Transverse colon (tissue), 3 donors: ENCODE results near the gene RSF1.

Experiments used
- POLR2A ChIP-seq: fragments of 450-650 bp; IDR thresholded peaks from one replicate; pipeline ENCODE4 v1.6.1; 2016; ENCODE audit warnings: antibody characterized with exemption, mild to moderate bottlenecking, moderate library complexity
- TF ChIP-seq, protein P1 (sequence below), 5 experiments: fragments of 200-600 bp in 3 of 5; fragments of 450-650 bp in 2 of 5; sonication (generic) in 3 of 5; IDR thresholded peaks; 1 replicate in 2 of 5; 2 replicates in 3 of 5; pipeline ENCODE4 v1.5.1; 2016 to 2017; ENCODE audit warnings: antibody characterized with exemption in 5 of 5, inconsistent platforms in 3 of 5, mild to moderate bottlenecking in 2 of 5, moderate library complexity in 1 of 5

- TF ChIP-seq, protein P1, sequence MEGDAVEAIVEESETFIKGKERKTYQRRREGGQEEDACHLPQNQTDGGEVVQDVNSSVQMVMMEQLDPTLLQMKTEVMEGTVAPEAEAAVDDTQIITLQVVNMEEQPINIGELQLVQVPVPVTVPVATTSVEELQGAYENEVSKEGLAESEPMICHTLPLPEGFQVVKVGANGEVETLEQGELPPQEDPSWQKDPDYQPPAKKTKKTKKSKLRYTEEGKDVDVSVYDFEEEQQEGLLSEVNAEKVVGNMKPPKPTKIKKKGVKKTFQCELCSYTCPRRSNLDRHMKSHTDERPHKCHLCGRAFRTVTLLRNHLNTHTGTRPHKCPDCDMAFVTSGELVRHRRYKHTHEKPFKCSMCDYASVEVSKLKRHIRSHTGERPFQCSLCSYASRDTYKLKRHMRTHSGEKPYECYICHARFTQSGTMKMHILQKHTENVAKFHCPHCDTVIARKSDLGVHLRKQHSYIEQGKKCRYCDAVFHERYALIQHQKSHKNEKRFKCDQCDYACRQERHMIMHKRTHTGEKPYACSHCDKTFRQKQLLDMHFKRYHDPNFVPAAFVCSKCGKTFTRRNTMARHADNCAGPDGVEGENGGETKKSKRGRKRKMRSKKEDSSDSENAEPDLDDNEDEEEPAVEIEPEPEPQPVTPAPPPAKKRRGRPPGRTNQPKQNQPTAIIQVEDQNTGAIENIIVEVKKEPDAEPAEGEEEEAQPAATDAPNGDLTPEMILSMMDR (IDR thresholded peaks at IDR 0.05) = no peak
- TF ChIP-seq POLR2A = no peak
Observed at GRCh38 chr11:77630157-77630710, 190.3 kb downstream of the RSF1 start.
